ENCODE results near the gene HOGA1.

Gene HOGA1

DNA sequence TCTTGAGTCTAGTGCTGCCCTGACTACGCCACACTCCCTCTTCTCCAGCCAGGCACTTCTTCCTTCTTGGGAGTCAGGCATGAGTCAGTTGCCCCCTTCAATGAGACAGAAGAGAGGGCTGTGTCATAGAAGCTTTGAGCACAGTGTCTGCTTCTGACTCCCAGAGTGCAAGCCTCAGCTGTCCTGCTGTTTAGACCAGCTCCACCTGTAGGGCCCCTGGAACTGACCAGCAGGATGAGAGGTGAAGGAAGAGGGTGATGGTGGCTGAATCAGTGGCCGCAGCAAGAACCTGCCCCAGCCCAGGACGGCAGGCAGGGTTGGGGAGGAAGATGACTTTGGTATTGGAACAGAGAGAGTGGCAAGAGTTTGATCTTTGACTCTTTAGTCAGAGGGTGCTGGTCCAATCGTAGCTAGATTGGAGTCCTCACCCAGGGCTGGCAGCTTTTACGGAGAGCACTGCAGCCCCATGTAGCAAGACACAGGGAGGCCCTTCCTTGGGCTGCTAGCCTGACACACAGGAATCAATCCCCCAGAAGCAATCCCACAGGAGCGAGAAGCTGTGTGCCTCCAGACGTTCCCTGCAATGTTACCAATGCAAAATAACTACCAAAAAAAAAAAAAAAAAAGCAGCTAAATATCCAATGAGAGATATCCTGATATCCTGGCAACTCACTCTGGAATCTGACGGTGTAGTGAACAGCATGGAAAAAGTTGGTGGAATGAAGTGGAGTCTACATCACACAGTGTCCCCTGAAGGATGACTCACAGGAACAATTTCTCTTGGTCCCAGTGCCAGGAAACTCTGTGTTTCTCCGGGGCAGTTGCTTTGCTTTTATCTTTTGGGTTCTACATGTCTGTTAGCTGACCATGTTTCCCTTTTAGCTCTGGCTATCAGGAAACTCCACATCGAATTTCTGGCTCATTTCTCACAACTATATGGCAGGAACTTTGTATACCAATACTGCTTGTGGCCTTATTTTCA, 12.2 kb downstream of the HOGA1 start:
- Histone ChIP-seq H3K36me3 (ENCODE audit: insufficient read depth, low read length) (no peaks in the 10 kb centered on the region), H3K4me3 (no peak overlapping the region), H3K9ac (ENCODE audit: insufficient read length) (no peak overlapping the region), H3K27ac (no peak overlapping the region), H3K9me3 (ENCODE audit: low read depth, low read length) (no peaks in the 10 kb centered on the region)
- no peak for DNase-seq (ENCODE audit: low read depth, low spot score)
- TF ChIP-seq EZH2 (IDR thresholded peaks at IDR 0.05) (no peak), FOXP2 (optimal IDR thresholded peaks at IDR 0.05; ENCODE audit: control extremely low read depth, extremely low read length, insufficient read depth) (no peak), POLR2AphosphoS5 (IDR thresholded peaks at IDR 0.05; ENCODE audit: borderline replicate concordance, low read depth, low read length) (no peak)

- DNase-seq (ENCODE audit: low read depth, low spot score) = no peak
- no peak overlapping the region for H3K9ac ChIP-seq (ENCODE audit: insufficient read length)
- H3K27ac ChIP-seq = no peak overlapping the region
- H3K36me3 ChIP-seq (ENCODE audit: insufficient read depth, low read length) = no peaks in the 10 kb centered on the region
- H3K9me3 ChIP-seq (ENCODE audit: low read depth, low read length) = no peaks in the 10 kb centered on the region
- no peak overlapping the region for H3K4me3 ChIP-seq
- TF ChIP-seq FOXP2 (optimal IDR thresholded peaks at IDR 0.05; ENCODE audit: control extremely low read depth, extremely low read length, insufficient read depth) (no peak), EZH2 (IDR thresholded peaks at IDR 0.05) (no peak), POLR2AphosphoS5 (IDR thresholded peaks at IDR 0.05; ENCODE audit: borderline replicate concordance, low read depth, low read length) (no peak)
Observed at GRCh38 chr10:97597778-97598177, 13.6 kb downstream of the HOGA1 start.

DNA sequence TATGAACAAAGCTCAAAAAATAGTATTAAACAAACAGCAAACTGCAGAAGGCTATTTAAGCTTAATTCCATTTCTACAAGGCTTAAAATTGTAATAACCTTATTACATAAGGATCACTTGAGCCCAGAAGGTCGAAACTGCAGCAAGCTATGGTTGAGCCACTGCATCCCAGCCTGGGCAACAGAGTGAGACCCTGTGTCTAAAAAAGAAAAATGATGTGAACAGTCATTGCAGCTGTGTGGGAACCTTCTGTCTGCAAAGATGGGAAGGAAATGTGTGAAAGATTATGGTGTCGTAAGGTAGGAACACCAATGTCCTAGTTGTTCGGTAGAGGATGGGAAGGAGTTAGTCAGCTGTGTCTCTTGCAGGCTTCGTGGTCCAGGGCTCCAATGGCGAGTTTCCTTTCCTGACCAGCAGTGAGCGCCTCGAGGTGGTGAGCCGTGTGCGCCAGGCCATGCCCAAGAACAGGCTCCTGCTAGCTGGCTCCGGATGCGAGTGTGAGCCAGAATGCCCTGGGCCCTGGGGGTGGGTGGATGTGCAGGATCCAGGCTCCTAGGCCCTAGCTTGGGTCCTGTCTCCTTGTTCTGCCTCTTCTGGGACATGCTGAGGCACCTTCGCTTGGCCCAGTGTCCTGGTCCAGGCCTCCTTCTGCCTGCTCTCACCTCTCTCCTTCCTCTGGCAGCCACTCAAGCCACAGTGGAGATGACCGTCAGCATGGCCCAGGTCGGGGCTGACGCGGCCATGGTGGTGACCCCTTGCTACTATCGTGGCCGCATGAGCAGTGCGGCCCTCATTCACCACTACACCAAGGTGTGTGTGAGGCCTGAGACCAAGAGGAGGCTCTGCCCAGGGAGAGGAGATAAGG, 14.4 kb downstream of the HOGA1 start:
- H3K27ac ChIP-seq = no peak overlapping the region
- no peak for TF ChIP-seq FOXP2 (optimal IDR thresholded peaks at IDR 0.05; ENCODE audit: control extremely low read depth, extremely low read length, insufficient read depth)

GRCh38 chr10:97599272-97599619, 15.1 kb downstream of the HOGA1 start:
- H3K9me3 ChIP-seq (ENCODE audit: low read depth, low read length) = no peaks in the 10 kb centered on the region
- H3K9ac ChIP-seq (ENCODE audit: insufficient read length) = no peak overlapping the region
- no peak overlapping the region for H3K27ac ChIP-seq
- no peaks in the 10 kb centered on the region for H3K36me3 ChIP-seq (ENCODE audit: insufficient read depth, low read length)
- H3K4me3 ChIP-seq = no peak overlapping the region
- TF ChIP-seq POLR2AphosphoS5 (IDR thresholded peaks at IDR 0.05; ENCODE audit: borderline replicate concordance, low read depth, low read length) (no peak), EZH2 (IDR thresholded peaks at IDR 0.05) (no peak), FOXP2 (optimal IDR thresholded peaks at IDR 0.05; ENCODE audit: control extremely low read depth, extremely low read length, insufficient read depth) (no peak)
- DNase-seq (ENCODE audit: low read depth, low spot score) = no peak

More for the DNA sequence above, 14.4 kb downstream of the HOGA1 start:
- H3K9me3 ChIP-seq (ENCODE audit: low read depth, low read length) = no peaks in the 10 kb centered on the region
- H3K4me3 ChIP-seq = no peak overlapping the region
- no peak for DNase-seq (ENCODE audit: low read depth, low spot score)
- no peaks in the 10 kb centered on the region for H3K36me3 ChIP-seq (ENCODE audit: insufficient read depth, low read length)
- H3K9ac ChIP-seq (ENCODE audit: insufficient read length) = no peak overlapping the region

DNA sequence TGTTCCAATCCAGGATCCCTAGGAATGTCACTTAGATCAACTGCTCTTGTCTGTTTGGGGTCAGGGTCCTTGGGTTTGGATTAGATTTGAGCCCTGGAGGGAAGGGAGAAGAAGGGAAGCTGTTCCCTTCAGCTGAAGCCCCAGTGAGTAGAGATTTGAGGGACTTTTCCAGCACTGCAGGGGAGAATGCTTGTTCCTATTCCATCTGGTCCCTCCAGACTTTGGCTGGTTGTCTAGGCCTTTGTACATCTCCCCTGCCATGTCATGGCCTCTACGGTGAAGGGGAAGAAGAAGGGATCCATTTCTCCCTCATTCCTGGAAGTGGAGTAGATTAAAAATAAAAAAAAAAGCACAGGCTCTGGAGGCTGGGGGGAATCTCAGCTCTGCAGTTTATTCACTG, 16.4 kb downstream of the HOGA1 start:
- no peak for DNase-seq (ENCODE audit: low read depth, low spot score)
- no peak overlapping the region for H3K27ac ChIP-seq
- no peak overlapping the region for H3K9ac ChIP-seq (ENCODE audit: insufficient read length)
- TF ChIP-seq FOXP2 (optimal IDR thresholded peaks at IDR 0.05; ENCODE audit: control extremely low read depth, extremely low read length, insufficient read depth) = no peak
- TF ChIP-seq EZH2 (IDR thresholded peaks at IDR 0.05) = no peak
- TF ChIP-seq POLR2AphosphoS5 (IDR thresholded peaks at IDR 0.05; ENCODE audit: borderline replicate concordance, low read depth, low read length) = no peak
- no peak overlapping the region for H3K4me3 ChIP-seq
- H3K9me3 ChIP-seq (ENCODE audit: low read depth, low read length) = no peaks in the 10 kb centered on the region
- no peaks in the 10 kb centered on the region for H3K36me3 ChIP-seq (ENCODE audit: insufficient read depth, low read length)

DNA sequence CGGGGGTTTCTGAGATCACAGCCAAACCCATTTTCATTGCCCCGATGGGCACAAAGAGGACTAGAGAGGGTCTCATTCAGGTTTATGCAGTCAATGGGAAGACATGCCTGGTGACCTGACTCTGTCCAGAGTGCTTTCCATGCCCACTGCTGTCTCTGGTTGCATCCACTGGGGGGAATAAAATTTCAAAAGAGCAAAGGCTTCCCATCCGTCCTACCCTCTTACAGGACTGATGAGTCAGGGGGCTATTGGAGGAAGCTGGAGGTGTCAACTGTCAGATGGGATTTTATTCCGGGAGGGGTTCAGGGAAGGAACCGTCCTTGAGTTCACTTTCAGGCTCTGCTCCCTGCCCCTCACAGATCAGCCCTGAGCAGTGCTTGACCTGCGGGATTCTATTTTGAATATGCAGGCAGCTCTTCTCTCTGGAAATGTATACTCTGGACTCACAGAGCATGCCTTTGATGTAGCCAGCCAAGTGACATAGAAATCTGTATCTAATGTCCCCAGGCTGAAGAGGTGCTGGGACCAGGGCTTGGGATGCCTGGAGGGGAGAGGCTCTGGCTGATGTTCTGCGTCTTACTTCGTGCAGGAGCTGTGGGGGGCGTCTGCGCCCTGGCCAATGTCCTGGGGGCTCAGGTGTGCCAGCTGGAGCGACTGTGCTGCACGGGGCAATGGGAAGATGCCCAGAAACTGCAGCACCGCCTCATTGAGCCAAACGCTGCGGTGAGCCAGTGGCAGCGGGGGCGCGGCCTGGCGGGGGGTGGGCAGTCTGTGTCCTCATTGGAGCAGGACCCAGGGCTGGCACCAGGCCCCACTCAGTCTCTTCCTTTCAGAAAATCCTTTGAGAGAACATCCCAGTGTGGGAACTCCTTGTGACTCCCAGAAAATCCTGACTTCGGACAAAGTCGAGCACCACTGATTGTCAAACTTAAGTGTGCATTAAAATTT, 17.4 kb downstream of the HOGA1 start:
- Histone ChIP-seq H3K4me3 (no peak overlapping the region), H3K9me3 (ENCODE audit: low read depth, low read length) (no peaks in the 10 kb centered on the region), H3K36me3 (ENCODE audit: insufficient read depth, low read length) (no peaks in the 10 kb centered on the region), H3K9ac (ENCODE audit: insufficient read length) (no peak overlapping the region), H3K27ac (no peak overlapping the region)
- DNase-seq (ENCODE audit: low read depth, low spot score) = no peak
- TF ChIP-seq EZH2 (IDR thresholded peaks at IDR 0.05) (no peak), POLR2AphosphoS5 (IDR thresholded peaks at IDR 0.05; ENCODE audit: borderline replicate concordance, low read depth, low read length) (no peak), FOXP2 (optimal IDR thresholded peaks at IDR 0.05; ENCODE audit: control extremely low read depth, extremely low read length, insufficient read depth) (no peak)

DNA sequence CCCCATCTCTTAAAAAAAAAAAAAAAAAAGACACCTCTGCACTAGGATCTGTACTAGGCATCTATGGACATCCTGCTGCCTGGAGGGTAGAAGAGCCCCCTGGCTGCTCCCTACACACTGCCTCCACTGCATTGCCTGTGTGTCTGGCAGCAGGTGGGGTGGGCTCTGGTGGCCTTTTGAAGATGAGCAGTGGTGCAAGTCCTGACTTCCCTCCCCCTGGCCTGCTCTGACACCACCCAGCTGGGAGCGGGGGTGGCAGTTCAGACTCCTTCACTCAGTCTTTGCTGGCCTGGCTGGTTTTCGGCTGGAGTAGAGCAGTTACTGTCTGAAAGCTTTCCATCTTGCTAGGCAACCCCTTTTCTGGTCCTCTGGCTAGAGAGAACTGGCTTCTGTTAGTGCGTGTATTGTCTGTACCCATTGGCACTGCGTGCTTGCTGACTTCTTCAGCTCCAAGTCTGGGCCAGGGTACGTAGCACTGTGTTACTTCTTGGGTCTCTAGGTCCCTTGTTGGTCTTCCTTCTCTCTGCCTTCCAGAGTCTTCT, 23.0 kb downstream of the HOGA1 start:
- H3K36me3 ChIP-seq (ENCODE audit: insufficient read depth, low read length) = no peaks in the 10 kb centered on the region
- no peak overlapping the region for H3K9ac ChIP-seq (ENCODE audit: insufficient read length)

More for the DNA sequence above, 23.0 kb downstream of the HOGA1 start:
- no peak for DNase-seq (ENCODE audit: low read depth, low spot score)
- no peak overlapping the region for H3K4me3 ChIP-seq
- H3K9me3 ChIP-seq (ENCODE audit: low read depth, low read length) = no peaks in the 10 kb centered on the region
- TF ChIP-seq FOXP2 (optimal IDR thresholded peaks at IDR 0.05; ENCODE audit: control extremely low read depth, extremely low read length, insufficient read depth) = no peak
- no peak overlapping the region for H3K27ac ChIP-seq
